Mesenchymal stem cell (in vitro differentiated cells and primary cell): ENCODE results near the gene FAM3B.
A peak's percentile ranks its signal among the peaks of the same experiment; 100 is the strongest.

ENCODE experiments used
- DNase-seq: peaks from one replicate; pipeline ENCODE4 v3.0.0-alpha.2; 2013
- H2AFZ ChIP-seq: one replicate; pipeline ENCODE4 v1.6.1; 2013; ENCODE audit warnings: low read depth, mild to moderate bottlenecking, control low read depth, inconsistent platforms, low read length, moderate library complexity
- H2AK5ac ChIP-seq: 2 replicates; pipeline ENCODE4 v1.6.1; 2013; ENCODE audit warnings: low read length, moderate library complexity, mild to moderate bottlenecking, inconsistent platforms; ENCODE audit not compliant: severe bottlenecking
- H2BK120ac ChIP-seq: one replicate; pipeline ENCODE4 v1.6.1; 2013; ENCODE audit warnings: low read depth, mild to moderate bottlenecking, inconsistent platforms, low read length, moderate library complexity
- H2BK12ac ChIP-seq, 2 experiments: one replicate each; pipeline ENCODE4 v1.6.1; 2013; ENCODE audit warnings: inconsistent platforms in 2 of 2, low read length in 2 of 2, mild to moderate bottlenecking in 2 of 2, moderate library complexity in 2 of 2, control low read depth in 1 of 2
- H2BK15ac ChIP-seq: one replicate; pipeline ENCODE4 v1.6.1; 2013; ENCODE audit warnings: mild to moderate bottlenecking, low read depth, inconsistent platforms; ENCODE audit not compliant: poor library complexity, severe bottlenecking
- H2BK5ac ChIP-seq: 2 replicates; pipeline ENCODE4 v1.6.1; 2013; ENCODE audit warnings: low read depth, mild to moderate bottlenecking, low read length, control low read depth, inconsistent platforms; ENCODE audit not compliant: poor library complexity, severe bottlenecking
- H3K14ac ChIP-seq, 2 experiments: one replicate each; pipeline ENCODE4 v1.6.1; 2013; ENCODE audit warnings: inconsistent platforms in 2 of 2, low read length in 2 of 2, control low read depth in 1 of 2, mild to moderate bottlenecking in 1 of 2, moderate library complexity in 1 of 2
- H3K18ac ChIP-seq, 2 experiments: one replicate each; pipeline ENCODE4 v1.6.1; 2013; ENCODE audit warnings: inconsistent platforms in 2 of 2, low read length in 2 of 2, control low read depth in 1 of 2, low read depth in 1 of 2, mild to moderate bottlenecking in 1 of 2
- H3K23ac ChIP-seq, 2 experiments: one replicate each; pipeline ENCODE4 v1.6.1; 2013; ENCODE audit warnings: inconsistent platforms in 2 of 2, low read length in 2 of 2, mild to moderate bottlenecking in 2 of 2, moderate library complexity in 2 of 2, control low read depth in 1 of 2
- H3K27ac ChIP-seq: 2 replicates; pipeline ENCODE4 v1.5.1; 2013; ENCODE audit warnings: mild to moderate bottlenecking, moderate library complexity, low read length, control low read depth, inconsistent platforms; ENCODE audit not compliant: poor library complexity, severe bottlenecking
- H3K27me3 ChIP-seq, 2 experiments: 2 replicates each; pipeline versions ENCODE4 v1.6.1 to v1.7.0; 2013; ENCODE audit warnings: low read length in 2 of 2, mild to moderate bottlenecking in 2 of 2, moderate library complexity in 2 of 2, control low read depth in 1 of 2, inconsistent platforms in 1 of 2; ENCODE audit not compliant: control insufficient read depth in 1 of 2, insufficient read depth in 1 of 2
- H3K36me3 ChIP-seq, 2 experiments: 2 replicates each; pipeline versions ENCODE4 v1.6.1 to v1.7.0; 2013; ENCODE audit warnings: low read length in 2 of 2, control low read depth in 1 of 2, inconsistent platforms in 1 of 2, low read depth in 1 of 2, mild to moderate bottlenecking in 1 of 2; ENCODE audit not compliant: insufficient read depth in 2 of 2, control insufficient read depth in 1 of 2
- H3K4ac ChIP-seq, 2 experiments: one replicate each; pipeline ENCODE4 v1.6.1; 2013; ENCODE audit warnings: inconsistent platforms in 2 of 2, low read length in 2 of 2, mild to moderate bottlenecking in 2 of 2, moderate library complexity in 2 of 2, control low read depth in 1 of 2, low read depth in 1 of 2
- H3K4me1 ChIP-seq: 2 replicates; pipeline ENCODE4 v1.6.1; 2013; ENCODE audit warnings: low read depth, low read length, control low read depth; ENCODE audit not compliant: control insufficient read depth, insufficient read depth
- H3K4me2 ChIP-seq: 2 replicates; pipeline ENCODE4 v1.6.1; 2013; ENCODE audit warnings: low read length, mild to moderate bottlenecking, inconsistent platforms; ENCODE audit not compliant: poor library complexity, severe bottlenecking
- H3K4me3 ChIP-seq, 2 experiments: 2 replicates each; pipeline versions ENCODE4 v1.5.1 to v1.7.0; 2013; ENCODE audit warnings: low read length in 2 of 2, mild to moderate bottlenecking in 2 of 2, control low read depth in 1 of 2, low read depth in 1 of 2; ENCODE audit not compliant: insufficient read depth in 1 of 2
- H3K79me1 ChIP-seq: replicated peaks from 2 replicates; pipeline ENCODE4 v1.6.1; 2013; ENCODE audit warnings: mild to moderate bottlenecking, control low read depth, low read length, inconsistent platforms; ENCODE audit not compliant: poor library complexity, severe bottlenecking
- H3K9ac ChIP-seq: 2 replicates; pipeline ENCODE4 v1.7.0; 2013; ENCODE audit warnings: mild to moderate bottlenecking, low read length, moderate library complexity
- H3K9me3 ChIP-seq: 2 replicates; pipeline ENCODE4 v1.7.0; 2013; ENCODE audit warnings: mild to moderate bottlenecking, low read length; ENCODE audit not compliant: control insufficient read depth
- H4K8ac ChIP-seq: one replicate; pipeline ENCODE4 v1.6.1; 2013; ENCODE audit warnings: inconsistent platforms, mild to moderate bottlenecking, low read length, moderate library complexity
- H4K91ac ChIP-seq: one replicate; pipeline ENCODE4 v1.6.1; 2013; ENCODE audit warnings: mild to moderate bottlenecking, low read length, inconsistent platforms
- WGBS: methylation state at CpG from one replicate; pipeline ENCODE4 v1.1.7; 2013; ENCODE audit warnings: mixed read lengths; 5-methylcytosine and 5-hydroxymethylcytosine counted together

The FAM3B gene

GRCh38 chr21:41365377-41366107 lies 48.9 kb downstream of the FAM3B start:
- H3K4me2 ChIP-seq: no peak overlapping the region
- no peak overlapping the region for H3K14ac ChIP-seq
- H2BK120ac ChIP-seq: no peak overlapping the region
- H3K9me3 ChIP-seq: no peaks in the 10 kb centered on the region
- no peak overlapping the region for H4K91ac ChIP-seq
- no peak for DNase-seq
- H2BK5ac ChIP-seq: no peak overlapping the region
- no peak overlapping the region for H3K4me3 ChIP-seq
- no peak overlapping the region for H4K8ac ChIP-seq
- H3K23ac ChIP-seq: no peak overlapping the region
- H3K27me3 ChIP-seq: peaks cover 0 to 30% of the 10 kb centered on the region in 2 experiments
- H3K27ac ChIP-seq: no peak overlapping the region
- WGBS: 92% methylated on average over 15 of the region's 15 CpGs
- H3K18ac ChIP-seq: no peak overlapping the region
- H2AFZ ChIP-seq: no peak overlapping the region
- peaks cover 0 to 23% of the 10 kb centered on the region in 2 experiments for H3K36me3 ChIP-seq
- H3K79me1 ChIP-seq: no peaks in the 10 kb centered on the region
- no peak overlapping the region for H2AK5ac ChIP-seq
- H3K4me1 ChIP-seq: peaks cover 9% of the 10 kb centered on the region
- no peak overlapping the region for H3K4ac ChIP-seq
- no peak overlapping the region for H2BK15ac ChIP-seq
- H2BK12ac ChIP-seq: no peak overlapping the region
- H3K9ac ChIP-seq: no peak overlapping the region

GRCh38 chr21:41366522-41367151 lies 50.0 kb downstream of the FAM3B start:
- Histone ChIP-seq H2BK15ac (no peak overlapping the region), H3K9ac (peak overlapping the region; percentile 64), H2BK5ac (no peak overlapping the region), H3K4me1 (peaks cover 9% of the 10 kb centered on the region), H3K18ac (no peak overlapping the region), H3K4me3 (peak overlapping the region in 1 of 2 experiments; percentile 59), H4K91ac (no peak overlapping the region), H2AFZ (no peak overlapping the region), H3K27me3 (peaks cover 0 to 39% of the 10 kb centered on the region in 2 experiments), H3K4me2 (no peak overlapping the region), H2BK12ac (no peak overlapping the region), H3K27ac (no peak overlapping the region), H3K79me1 (no peaks in the 10 kb centered on the region), H2BK120ac (no peak overlapping the region), H2AK5ac (no peak overlapping the region), H3K23ac (no peak overlapping the region), H3K9me3 (no peaks in the 10 kb centered on the region), H3K36me3 (peaks cover 0 to 23% of the 10 kb centered on the region in 2 experiments), H3K4ac (no peak overlapping the region), H4K8ac (no peak overlapping the region), H3K14ac (no peak overlapping the region)
- peak; percentile 80 for DNase-seq
- WGBS: 72% methylated on average over 12 of the region's 12 CpGs

GRCh38 chr21:41367301-41367944 lies 50.8 kb downstream of the FAM3B start:
- Histone ChIP-seq H2BK12ac (no peak overlapping the region), H2BK15ac (no peak overlapping the region), H2BK5ac (no peak overlapping the region), H3K14ac (no peak overlapping the region), H3K9me3 (no peaks in the 10 kb centered on the region), H3K9ac (peak overlapping the region; percentile 64), H4K91ac (no peak overlapping the region), H3K4me1 (peaks cover 9% of the 10 kb centered on the region), H3K18ac (no peak overlapping the region), H3K23ac (no peak overlapping the region), H3K27ac (no peak overlapping the region), H3K36me3 (peaks cover 0 to 23% of the 10 kb centered on the region in 2 experiments), H3K4me3 (peak overlapping the region in 1 of 2 experiments; percentile 59), H3K4me2 (no peak overlapping the region), H3K4ac (no peak overlapping the region), H4K8ac (no peak overlapping the region), H2AK5ac (no peak overlapping the region), H3K27me3 (peaks cover 0 to 42% of the 10 kb centered on the region in 2 experiments), H2BK120ac (no peak overlapping the region), H3K79me1 (no peaks in the 10 kb centered on the region), H2AFZ (no peak overlapping the region)
- DNase-seq: no peak
- WGBS: 83% methylated on average over 9 of the region's 9 CpGs
